SU-DHL-6 (cell line): ENCODE results near the gene RIC1.
A peak's percentile ranks its signal among the peaks of the same experiment; 100 is the strongest.
"Not testable (repeated sequence)": the region's sequence is repeated elsewhere in the genome, so short reads cannot be mapped to it uniquely, and the experiment has no call there.

Experiments
- H2AFZ ChIP-seq: fragments of 200-600 bp; sonication (generic); 2 replicates; pipeline ENCODE4 v1.6.1; 2014; ENCODE audit warnings: low read depth, mild to moderate bottlenecking, moderate library complexity, mixed read lengths, antibody characterized with exemption, low read length; ENCODE audit not compliant: severe bottlenecking
- H3F3A ChIP-seq: fragments of 200-600 bp; shearing (Covaris generic); 2 replicates; pipeline ENCODE4 v1.6.0; 2016; ENCODE audit warnings: antibody characterized with exemption, mild to moderate bottlenecking; ENCODE audit not compliant: insufficient read depth
- H3K27ac ChIP-seq: fragments of 200-600 bp; sonication (generic); 2 replicates; pipeline ENCODE4 v1.5.1; 2016; ENCODE audit warnings: low read depth, mild to moderate bottlenecking, low read length, moderate library complexity, mixed read lengths
- H3K27me3 ChIP-seq: fragments of 200-600 bp; sonication (generic), shearing (Covaris generic); 2 replicates; pipeline ENCODE4 v1.6.0; 2014; ENCODE audit warnings: mild to moderate bottlenecking, low read length
- H3K36me3 ChIP-seq: fragments of 200-600 bp; sonication (generic); 2 replicates; pipeline ENCODE4 v1.6.1; 2014; ENCODE audit warnings: mild to moderate bottlenecking, low read length, mixed read lengths
- H3K4me2 ChIP-seq: fragments of 300-600, 200-600 bp; shearing (Covaris generic), sonication (generic); 2 replicates; pipeline ENCODE4 v1.6.0; 2014; ENCODE audit warnings: low read length, low read depth, mild to moderate bottlenecking; ENCODE audit not compliant: poor library complexity, severe bottlenecking
- H3K4me3 ChIP-seq: fragments of 200-600 bp; sonication (generic); 2 replicates; pipeline ENCODE4 v1.5.1; 2014; ENCODE audit warnings: antibody characterized with exemption, low read length, mild to moderate bottlenecking, mixed read lengths; ENCODE audit not compliant: insufficient read depth, poor library complexity, severe bottlenecking
- H3K79me2 ChIP-seq: fragments of 200-600 bp; sonication (generic); 2 replicates; pipeline ENCODE4 v1.6.1; 2014; ENCODE audit warnings: mild to moderate bottlenecking, low read length, moderate library complexity; ENCODE audit not compliant: insufficient read depth
- H3K9ac ChIP-seq: fragments of 200-600 bp; sonication (generic); 2 replicates; pipeline ENCODE4 v1.7.0; 2014; ENCODE audit warnings: mild to moderate bottlenecking, low read length
- H3K9me2 ChIP-seq: fragments of 200-600 bp; sonication (generic); replicated peaks from 2 replicates; pipeline ENCODE4 v1.6.1; 2014; ENCODE audit warnings: low read length; ENCODE audit not compliant: insufficient read depth
- H3K9me3 ChIP-seq: fragments of 200-600 bp; sonication (generic); 2 replicates; pipeline ENCODE4 v1.6.1; 2014; ENCODE audit warnings: low read length, mixed read lengths; ENCODE audit not compliant: insufficient read depth
- H4K20me1 ChIP-seq: fragments of 200-600 bp; sonication (generic); 2 replicates; pipeline ENCODE4 v1.6.1; 2014; ENCODE audit warnings: low read depth, mild to moderate bottlenecking, antibody characterized with exemption, low read length, moderate library complexity, mixed read lengths
- CTCF ChIP-seq: fragments of 200-600 bp; sonication (generic); IDR thresholded peaks from one replicate; pipeline ENCODE4 v1.5.1; 2017; ENCODE audit warnings: antibody characterized with exemption, mild to moderate bottlenecking, low read length, moderate library complexity; ENCODE audit not compliant: insufficient read depth, poor library complexity, severe bottlenecking
- EZH2phosphoT487 ChIP-seq: fragments of 200-600 bp; sonication (generic), shearing (Covaris generic); conservative IDR thresholded peaks from 2 replicates; pipeline ENCODE4 v1.6.1; 2018; ENCODE audit warnings: mild to moderate bottlenecking, antibody characterized with exemption, low read length, moderate library complexity, mixed read lengths

RIC1 gene

GRCh38 chr9:5671711-5672353 lies 42.9 kb downstream of the RIC1 start:
- peak overlapping the region; percentile 23 for H3K27ac ChIP-seq
- peak overlapping the region; percentile 9 for H3K4me2 ChIP-seq
- TF ChIP-seq EZH2phosphoT487, result no peak
- TF ChIP-seq CTCF, result no peak
- H3K9ac ChIP-seq, result peak overlapping the region; percentile 2; the same call in 1 of the 2 replicates
- H3K9me2 ChIP-seq, result no peaks in the 10 kb centered on the region
- peaks cover 5% of the 10 kb centered on the region; the same call in 1 of the 2 replicates for H4K20me1 ChIP-seq
- peaks cover 98% of the 10 kb centered on the region for H3K79me2 ChIP-seq
- H2AFZ ChIP-seq, result no peak overlapping the region
- H3K36me3 ChIP-seq, result peaks cover 22% of the 10 kb centered on the region; the same call in 1 of the 2 replicates
- H3F3A ChIP-seq, result peaks cover 4% of the 10 kb centered on the region; the same call in 1 of the 2 replicates
- no peaks in the 10 kb centered on the region for H3K27me3 ChIP-seq
- no peak overlapping the region for H3K4me3 ChIP-seq
- H3K9me3 ChIP-seq, result no peaks in the 10 kb centered on the region; the same call in 1 of the 2 replicates

- not testable (repeated sequence) for H3K4me2 ChIP-seq, H4K20me1 ChIP-seq, H3K27ac ChIP-seq, H3K4me3 ChIP-seq, H3K27me3 ChIP-seq, H3K9me2 ChIP-seq, H3K9ac ChIP-seq, H3F3A ChIP-seq, H3K9me3 ChIP-seq, H2AFZ ChIP-seq
- Histone ChIP-seq H3K79me2 (peaks cover 75% of the 10 kb centered on the region), H3K36me3 (peaks cover 14% of the 10 kb centered on the region; the same call in 1 of the 2 replicates)
Observed at GRCh38 chr9:5675046-5675445, 46.1 kb downstream of the RIC1 start.

DNA sequence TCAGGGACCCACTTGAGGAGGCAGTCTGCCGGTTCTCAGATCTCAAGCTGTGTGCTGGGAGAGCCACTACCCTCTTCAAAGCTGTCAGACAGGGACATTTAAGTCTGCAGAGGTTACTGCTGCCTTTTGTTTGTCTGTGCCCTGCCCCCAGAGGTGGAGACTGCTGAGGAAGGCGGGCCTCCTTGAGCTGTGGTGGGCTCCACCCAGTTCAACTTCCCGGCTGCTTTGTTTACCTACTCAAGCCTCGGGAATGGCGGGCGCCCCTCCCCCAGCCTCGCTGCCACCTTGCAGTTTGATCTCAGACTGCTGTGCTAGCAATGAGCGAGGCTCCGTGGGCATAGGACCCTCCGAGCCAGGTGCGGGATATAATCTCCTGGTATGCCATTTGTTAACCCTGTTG lies 54.7 kb downstream of the RIC1 start:
- H4K20me1 ChIP-seq, result peaks cover 14% of the 10 kb centered on the region; the same call in 1 of the 2 replicates
- not testable (repeated sequence) for H2AFZ ChIP-seq, H3K27me3 ChIP-seq, H3K4me3 ChIP-seq, H3K27ac ChIP-seq, H3K4me2 ChIP-seq, H3F3A ChIP-seq, H3K9ac ChIP-seq, H3K36me3 ChIP-seq, H3K9me2 ChIP-seq, H3K9me3 ChIP-seq
- peaks cover 58% of the 10 kb centered on the region for H3K79me2 ChIP-seq

DNA sequence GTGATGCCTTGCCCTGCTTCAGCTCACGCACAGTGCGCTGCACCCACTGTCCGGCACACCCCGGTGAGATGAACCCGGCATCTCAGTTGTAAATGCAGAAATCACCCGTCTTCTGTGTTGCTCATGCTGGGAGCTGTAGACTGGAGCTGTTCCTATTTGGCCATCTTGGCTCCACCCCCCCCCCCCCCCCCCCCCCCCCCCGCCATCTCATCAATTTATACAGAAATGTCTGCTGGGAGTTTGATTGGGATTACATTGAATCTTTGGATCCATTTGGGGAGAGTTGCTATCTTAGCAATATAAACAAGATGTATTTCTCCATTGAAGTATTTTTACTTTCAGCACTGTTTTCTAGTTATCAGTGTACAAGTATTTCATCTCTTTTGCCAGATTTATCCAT lies 55.2 kb downstream of the RIC1 start:
- Histone ChIP-seq H3K9ac (no peak overlapping the region), H3F3A (no peaks in the 10 kb centered on the region; the same call in 1 of the 2 replicates), H3K27ac (no peak overlapping the region), H3K27me3 (no peaks in the 10 kb centered on the region), H2AFZ (no peak overlapping the region), H3K4me2 (no peak overlapping the region), H3K4me3 (no peak overlapping the region), H4K20me1 (peaks cover 15% of the 10 kb centered on the region; the same call in 1 of the 2 replicates), H3K9me3 (0 out of 2 replicates have a peak, but pooled peaks cover 6% of the 10 kb centered on the region), H3K79me2 (peaks cover 63% of the 10 kb centered on the region), H3K36me3 (peaks cover 8% of the 10 kb centered on the region), H3K9me2 (no peaks in the 10 kb centered on the region)
- TF ChIP-seq EZH2phosphoT487 (no peak), CTCF (no peak)
